Stimulated activated CD4-positive, alpha-beta T cell treated with anti-CD3 and anti-CD28 coated beads, TNF-alpha, amount 100 ng/mL, for 24 hours (primary cell): ENCODE results near the gene KLF17.
"Not testable (repeated sequence)": the region's sequence is repeated elsewhere in the genome, so short reads cannot be mapped to it uniquely, and the experiment has no call there.

Source experiments
- DNase-seq, 3 experiments: peaks; one replicate each; pipeline ENCODE4 v3.0.0-alpha.2; 2020; ENCODE audit warnings: low read depth in 3 of 3

Gene KLF17

GRCh38 chr1:44108971-44109370 lies 9.7 kb upstream of the KLF17 start:
- DNase-seq = no peak

DNA sequence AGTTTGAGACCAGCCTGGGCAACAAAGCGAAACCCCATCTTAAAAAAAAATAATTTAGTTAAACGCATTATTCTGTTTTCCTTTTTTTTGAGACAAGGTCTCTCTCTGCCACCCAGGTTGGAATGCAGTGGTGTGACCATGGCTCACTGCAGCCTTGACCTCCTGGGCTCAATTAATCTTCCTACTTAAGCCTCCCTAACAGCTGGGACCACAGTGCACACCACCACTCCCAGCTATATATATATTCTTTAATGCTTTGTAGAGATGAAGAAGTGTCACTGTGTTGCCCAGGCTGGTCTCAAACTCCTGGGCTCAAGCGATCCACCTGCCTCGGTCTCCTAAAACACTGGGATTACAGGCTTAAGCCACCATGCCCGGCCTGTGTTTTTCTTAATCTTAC lies 7.7 kb upstream of the KLF17 start:
- DNase-seq = no peak

DNA sequence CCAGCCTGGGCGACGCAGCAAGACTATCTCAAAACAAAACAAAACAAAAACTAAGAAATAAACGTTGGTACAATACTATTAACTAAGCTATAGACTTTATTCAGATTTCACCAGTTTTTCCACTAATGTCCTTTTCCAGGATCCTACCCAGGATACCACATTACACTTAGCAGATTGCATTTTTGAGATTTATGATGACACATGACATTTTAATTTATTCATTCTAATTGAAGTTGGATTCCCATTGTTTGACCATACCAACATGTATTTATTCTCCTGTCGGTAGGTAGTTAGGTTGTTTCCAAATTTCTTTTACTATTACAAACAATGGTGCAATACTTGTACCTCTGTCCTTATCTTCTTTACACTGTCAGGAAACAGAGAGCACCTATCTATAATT lies 6.8 kb upstream of the KLF17 start:
- no peak for DNase-seq

- no peak for DNase-seq
These were observed 6.1 kb upstream of the KLF17 start for GRCh38 chr1:44112486-44112885.

GRCh38 chr1:44113095-44113609 lies 5.5 kb upstream of the KLF17 start:
- DNase-seq = no peak

DNA sequence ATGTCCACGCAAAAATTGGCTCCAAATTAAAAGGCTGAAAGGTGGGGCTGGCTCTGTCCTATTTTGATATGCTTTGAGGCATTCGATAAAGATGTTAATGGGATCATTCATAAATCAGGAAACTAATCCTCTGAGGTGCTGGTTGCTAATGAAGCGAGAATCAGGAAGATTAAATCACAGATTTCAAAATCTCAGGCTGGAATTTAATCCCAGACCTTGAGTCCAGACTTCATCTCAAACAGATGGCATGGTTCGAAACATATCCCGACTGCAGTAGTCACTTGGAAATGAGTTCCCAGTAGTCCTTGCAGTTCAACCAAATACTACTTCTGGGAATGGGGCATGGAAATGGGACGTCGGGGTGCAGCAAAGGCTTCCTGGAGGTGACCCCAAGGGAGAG lies 4.5 kb upstream of the KLF17 start:
- DNase-seq = no peak

GRCh38 chr1:44117272-44117671 lies 1.3 kb upstream of the KLF17 start:
- not testable (repeated sequence) for DNase-seq

DNA sequence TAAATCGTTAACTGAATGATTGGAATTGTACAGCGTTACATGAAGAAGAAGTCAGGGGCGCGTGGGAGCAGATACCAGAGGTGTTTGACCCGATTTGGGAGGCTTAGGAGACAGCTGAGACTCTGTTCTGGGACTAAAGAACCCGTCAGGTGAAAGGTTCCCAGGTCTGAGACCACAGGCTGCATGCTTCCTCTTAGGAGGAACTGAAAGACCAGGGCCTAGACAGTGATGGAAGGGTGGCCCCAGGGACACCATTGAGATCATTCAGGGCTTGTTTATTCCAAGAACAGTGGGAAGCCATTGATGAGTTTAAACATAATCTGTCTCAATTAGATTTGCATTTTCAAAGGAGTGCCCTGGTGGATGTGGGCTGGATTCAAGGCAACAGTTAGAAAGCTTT lies 904 bp downstream of the KLF17 start:
- no peak for DNase-seq

DNA sequence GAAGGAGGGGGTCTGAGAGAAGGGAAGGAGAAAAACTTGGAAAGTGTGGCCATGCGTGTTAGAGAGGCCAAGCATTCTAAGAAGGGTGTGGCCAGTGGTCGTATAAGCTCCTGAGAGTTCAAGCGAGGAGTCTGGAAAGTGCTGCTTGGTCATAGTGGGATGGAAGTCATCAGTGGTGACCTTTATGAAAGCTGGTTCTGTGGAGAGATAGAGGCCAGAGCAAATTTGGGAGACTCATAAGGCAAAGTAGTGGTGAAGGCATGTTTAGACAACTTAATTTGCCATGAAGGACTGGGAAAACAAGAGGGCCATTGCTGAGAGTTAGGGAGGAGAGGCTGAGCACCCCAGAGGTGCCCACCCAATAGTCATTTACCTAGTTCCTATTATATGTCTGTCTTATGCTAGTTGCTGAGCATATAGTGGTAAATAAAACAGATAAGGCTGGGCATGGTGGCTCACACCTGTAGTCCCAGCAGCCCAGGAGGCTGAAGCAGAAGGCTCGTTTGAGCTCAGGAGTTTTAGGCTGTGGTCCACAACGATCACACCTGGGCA lies 1.9 kb downstream of the KLF17 start:
- DNase-seq = no peak

- no peak for DNase-seq
These were observed 11.2 kb downstream of the KLF17 start for GRCh38 chr1:44129616-44130500.

DNA sequence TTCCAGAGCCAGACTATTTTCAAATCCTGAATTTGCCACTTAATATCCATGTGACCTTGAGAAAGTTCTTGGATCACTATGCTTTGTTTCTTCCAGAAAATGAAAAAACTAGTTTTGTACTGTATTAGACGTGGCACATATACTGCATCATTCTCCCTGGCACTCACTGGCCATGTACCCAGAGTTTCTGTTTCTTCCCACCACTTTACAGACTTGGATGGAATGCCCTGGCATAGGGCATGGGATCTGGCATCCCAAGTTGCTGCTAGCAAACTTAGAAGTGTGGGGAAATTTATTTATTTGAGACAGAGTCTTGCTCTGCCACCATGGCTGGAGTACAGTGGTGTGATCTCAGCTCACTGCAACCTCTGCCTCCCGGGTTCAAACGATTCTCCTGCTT lies 12.8 kb downstream of the KLF17 start:
- DNase-seq = no peak

- no peak for DNase-seq
These were observed 15.7 kb downstream of the KLF17 start for GRCh38 chr1:44134071-44134920.

- DNase-seq = no peak
These were observed 17.3 kb downstream of the KLF17 start for GRCh38 chr1:44135886-44136285.

- DNase-seq = no peak
These were observed 19.6 kb downstream of the KLF17 start for GRCh38 chr1:44138239-44138638.

DNA sequence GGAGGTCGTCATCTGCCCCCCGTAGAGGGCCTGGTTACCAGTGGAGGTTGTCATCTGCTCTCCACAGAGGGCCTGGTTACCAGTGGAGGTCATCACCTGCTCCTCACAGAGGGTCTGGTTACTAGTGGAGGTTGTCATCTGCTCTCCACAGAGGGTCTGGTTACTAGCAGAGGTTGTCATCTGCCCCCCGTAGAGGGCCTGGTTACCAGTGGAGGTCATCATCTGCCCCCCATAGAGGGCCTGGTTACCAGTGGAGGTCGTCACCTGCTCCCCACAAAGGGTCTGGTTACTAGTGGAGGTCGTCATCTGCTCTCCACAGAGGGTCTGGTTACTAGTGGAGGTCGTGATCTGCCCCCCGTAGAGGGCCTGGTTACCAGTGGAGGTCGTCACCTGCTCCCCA lies 20.9 kb downstream of the KLF17 start:
- DNase-seq = not testable (repeated sequence)

GRCh38 chr1:44141531-44141930 lies 22.9 kb downstream of the KLF17 start, which contains the start of gene KLF18:
Gene KLF18, minus strand, starts transcription at chr1:44141631. Its CDS starts 0 bp downstream, at chr1:44141631.
- DNase-seq = no peak

DNA sequence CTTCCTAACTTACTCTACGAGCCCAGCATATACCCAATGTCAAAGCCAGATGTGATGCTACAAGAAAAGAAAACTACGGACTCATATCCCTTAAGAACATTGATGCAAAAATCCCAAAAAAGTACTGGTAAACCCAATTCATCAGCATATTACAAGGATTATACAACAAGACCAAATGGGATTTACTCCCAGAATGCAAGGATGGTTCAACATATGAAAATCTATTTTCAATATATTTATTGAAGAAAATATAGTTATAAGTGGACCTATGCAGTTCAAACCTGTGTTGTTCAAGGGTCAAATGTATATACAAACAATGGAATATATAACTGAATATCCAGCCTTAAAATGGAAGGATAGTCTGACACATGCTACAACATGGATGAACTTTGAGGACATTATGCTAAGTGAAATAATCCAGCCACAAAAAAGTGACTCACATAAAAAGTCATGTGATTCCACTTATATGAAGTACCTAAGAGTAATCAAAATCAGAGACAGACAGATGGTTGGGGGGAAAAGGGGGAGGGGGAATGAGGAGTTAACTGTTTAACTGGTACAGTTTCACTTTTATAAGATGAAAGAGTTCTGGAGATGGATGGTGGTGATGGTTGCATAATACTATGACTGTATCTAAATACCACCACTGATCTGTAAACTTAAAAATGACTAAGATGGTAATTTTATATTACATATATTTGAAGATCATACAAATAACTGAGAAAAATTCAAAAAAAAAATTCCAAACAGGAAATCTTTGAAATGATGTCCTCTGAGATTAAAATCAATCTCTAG lies 26.5 kb downstream of the KLF17 start:
- no peak for DNase-seq

GRCh38 chr1:44146536-44147361 lies 28.1 kb downstream of the KLF17 start:
- DNase-seq = no peak

GRCh38 chr1:44147582-44147981 lies 29.0 kb downstream of the KLF17 start:
- DNase-seq = no peak

- DNase-seq = no peak
These were observed 32.7 kb downstream of the KLF17 start for GRCh38 chr1:44151332-44151731.

DNA sequence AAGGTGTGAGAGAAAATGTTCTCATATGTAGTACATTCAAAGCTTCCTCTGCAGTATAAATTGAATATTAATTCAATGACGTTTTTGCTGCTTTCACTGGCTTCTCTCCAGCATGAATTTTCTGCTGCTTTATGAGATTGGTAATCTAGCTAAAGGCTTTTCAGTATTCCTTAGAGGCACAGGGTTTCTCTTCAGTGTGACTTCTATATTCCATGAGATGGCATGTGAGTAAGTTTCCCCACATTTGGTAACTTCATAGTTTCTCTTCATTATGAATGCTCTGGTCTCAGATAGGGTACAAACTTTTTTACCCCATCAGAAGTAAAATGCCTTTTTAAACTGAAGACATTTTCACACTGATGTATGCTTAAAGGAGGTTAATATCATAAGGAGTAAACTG lies 33.2 kb downstream of the KLF17 start:
- no peak for DNase-seq
